Measurements from ENCODE around the gene KRTAP4-1.
"Not testable (repeated sequence)": the region's sequence is repeated elsewhere in the genome, so short reads cannot be mapped to it uniquely, and the experiment has no call there.

The KRTAP4-1 gene

DNA sequence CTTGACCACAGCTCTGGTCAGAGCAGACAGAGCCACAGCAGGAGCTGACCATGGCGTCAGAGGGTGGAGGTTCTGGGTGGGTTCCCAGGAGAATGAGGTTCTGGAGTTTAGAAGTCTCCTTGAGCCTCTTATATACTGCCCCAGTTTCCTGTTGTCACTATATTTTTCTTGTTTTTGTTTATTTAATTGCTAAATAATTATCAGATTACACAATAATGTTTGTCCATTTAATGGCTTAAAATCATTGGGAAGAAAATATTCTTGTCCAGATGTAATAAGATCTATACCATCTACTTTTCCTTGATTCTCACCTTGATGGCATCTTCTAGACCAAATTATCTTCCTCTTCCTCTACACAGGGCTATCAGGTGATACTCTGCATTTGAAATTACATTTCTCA lies 16.6 kb downstream of the KRTAP4-1 start, which contains the start of gene KRTAP4-3:
TSS of gene KRTAP4-3 (minus strand) at position 101 of the 400 bp plus-strand sequence. CDS start at position 52, 49 bp downstream.
- no peak for DNase-seq

DNA sequence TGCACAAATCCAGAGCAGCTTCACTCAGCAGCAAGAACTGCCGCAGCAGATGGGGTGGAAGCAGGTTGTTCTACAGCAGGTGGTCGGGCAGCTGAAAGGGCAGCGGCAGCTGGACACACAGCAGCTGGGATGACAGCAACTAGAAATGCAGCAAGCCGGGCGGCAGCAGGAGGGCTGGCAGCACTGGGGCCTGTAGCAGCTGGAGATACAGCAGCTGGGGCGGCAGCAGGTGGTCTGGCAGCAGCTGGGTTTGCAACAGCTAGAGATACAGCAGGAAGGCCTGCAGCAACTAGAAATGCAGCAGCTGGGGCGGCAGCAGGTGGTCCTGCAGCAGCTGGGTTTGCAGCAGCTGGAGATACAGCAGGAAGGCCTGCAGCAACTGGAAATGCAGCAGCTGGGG lies 17.1 kb downstream of the KRTAP4-1 start:
- no peak for DNase-seq

DNA sequence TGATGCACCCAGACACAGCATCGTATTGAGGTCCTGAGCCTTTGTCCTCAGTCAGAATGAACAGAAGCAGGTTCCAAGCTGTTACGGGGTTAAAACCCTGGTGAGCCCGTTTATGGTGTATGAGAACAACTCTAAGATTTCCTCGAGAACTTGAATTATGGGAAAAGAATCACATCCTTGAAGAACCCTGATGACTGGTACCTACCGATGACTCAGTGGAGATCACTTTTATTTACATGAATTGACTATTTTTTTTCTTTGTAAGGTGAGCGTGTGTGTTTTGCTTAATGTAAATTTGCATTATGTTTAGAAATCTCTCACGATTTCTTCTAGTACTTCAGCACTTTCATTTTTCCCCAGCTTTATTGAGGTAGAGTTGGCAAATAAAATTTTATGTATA lies 20.9 kb downstream of the KRTAP4-1 start:
- DNase-seq = no peak

DNA sequence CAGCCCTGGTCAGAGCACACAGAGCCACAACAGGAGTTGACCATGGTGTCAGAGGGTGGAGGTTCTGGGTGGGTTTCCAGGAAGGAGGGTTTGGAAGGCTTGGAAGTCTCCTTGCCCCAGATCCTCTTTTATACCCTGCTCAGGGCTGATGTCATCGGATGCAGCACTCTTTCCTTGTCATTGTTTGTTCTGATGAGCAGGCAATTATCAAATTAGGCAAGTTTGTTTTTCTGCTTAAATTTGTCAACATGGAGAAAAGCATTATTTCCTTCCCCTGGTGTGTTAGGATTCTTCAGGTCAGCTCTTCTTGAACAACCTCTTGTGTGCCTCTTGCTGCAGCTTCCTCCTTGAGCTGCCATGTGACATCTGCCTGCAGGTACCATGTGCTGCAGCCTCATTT lies 24.1 kb downstream of the KRTAP4-1 start, which contains the start of gene KRTAP4-4:
TSS of gene KRTAP4-4 (minus strand) at position 101 of the 400 bp plus-strand sequence. CDS start at position 44, 57 bp downstream.
- no peak for DNase-seq

DNA sequence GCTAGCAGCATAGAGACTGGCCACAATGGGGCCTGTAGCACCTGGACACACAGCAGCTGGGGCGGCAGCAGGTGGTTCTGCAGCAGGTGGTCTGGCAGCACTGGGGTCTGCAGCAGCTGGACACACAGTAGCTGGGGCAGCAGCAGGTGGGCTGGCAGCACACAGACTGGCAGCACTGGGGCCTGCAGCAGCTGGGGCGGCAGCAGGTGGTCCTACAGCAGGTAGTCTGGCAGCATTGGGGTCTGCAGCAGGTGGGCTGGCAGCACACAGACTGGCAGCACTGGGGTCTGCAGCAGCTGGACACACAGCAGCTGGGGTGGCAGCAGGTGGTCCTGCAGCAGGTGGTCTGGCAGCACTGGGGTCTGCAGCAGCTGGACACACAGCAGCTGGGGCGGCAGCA lies 24.5 kb downstream of the KRTAP4-1 start:
- not testable (repeated sequence) for DNase-seq

DNA sequence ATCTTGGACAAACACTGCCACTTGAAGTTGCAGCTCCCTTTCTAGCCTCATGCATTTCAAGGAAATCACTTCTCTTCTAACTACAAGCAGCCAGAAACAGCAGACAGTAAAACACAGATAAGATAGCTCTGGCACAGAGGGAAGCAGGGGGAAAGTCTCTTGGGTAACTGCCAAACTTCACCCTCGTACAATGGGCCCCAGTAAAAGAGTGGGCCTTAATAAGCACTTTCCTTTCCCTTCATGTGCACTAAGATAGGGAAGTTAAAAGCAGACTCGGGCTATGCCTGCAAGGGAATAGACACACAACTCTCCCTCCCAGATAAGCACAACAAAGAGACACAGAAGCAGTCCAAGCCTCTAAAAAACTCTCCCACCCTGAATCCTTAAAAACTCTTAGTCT lies 30.9 kb downstream of the KRTAP4-1 start:
- DNase-seq = no peak

DNA sequence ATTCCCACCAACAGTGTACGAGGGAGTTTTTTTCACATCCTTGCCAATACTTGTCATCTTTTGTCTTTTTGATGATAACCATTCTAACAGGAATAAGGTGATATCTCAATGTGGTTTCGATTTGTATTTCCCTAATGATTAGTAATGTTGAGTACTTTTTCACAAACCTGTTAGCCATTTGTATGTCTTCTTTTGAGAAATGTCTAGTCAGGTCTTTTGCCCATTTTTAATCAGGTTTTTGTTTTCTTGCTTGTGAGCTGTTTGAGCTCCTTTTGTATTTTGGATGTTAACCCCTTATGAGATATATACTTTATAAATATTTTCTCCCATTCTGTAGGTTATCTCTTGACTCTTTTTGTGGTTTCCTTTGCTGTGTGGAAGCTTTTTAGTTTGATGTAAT lies 33.2 kb downstream of the KRTAP4-1 start:
- DNase-seq = no peak

DNA sequence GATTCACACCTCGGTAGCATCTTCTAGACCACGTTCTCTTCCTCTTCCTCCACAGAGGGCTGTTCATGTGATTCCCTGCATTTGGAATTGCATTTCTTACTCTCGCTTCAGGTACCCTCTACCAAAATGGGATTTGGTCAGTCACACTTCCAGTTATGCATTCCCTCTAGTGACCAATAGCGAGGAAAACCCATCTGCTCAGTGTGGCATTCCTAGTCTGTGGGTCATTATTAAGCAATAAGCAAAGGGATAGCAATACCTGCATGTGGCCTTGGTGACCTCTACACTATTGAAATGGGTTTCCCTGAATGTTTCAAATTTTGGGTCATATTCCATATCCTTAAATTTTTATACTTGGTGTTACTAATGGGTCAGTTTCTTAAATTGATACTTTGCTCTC lies 34.7 kb downstream of the KRTAP4-1 start:
- DNase-seq = no peak

DNA sequence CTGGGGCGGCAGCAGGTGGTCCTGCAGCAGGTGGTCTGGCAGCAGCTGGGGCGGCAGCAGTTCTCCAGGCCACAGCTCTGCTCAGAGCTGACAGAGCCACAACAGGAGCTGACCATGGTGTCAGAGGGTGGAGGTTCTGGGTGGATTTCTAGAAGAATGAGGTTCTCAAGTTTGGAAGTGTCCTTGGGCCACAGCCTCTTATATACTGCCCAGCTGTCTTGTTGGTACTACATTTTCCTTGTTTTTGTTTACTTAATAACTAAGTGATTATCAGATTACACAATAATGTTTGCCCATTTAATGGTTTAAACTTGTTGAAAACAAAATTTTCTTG lies 35.1 kb downstream of the KRTAP4-1 start, which contains the start of gene KRTAP4-5:
TSS of gene KRTAP4-5 (minus strand) at position 174 of the 334 bp plus-strand sequence. CDS start at position 116, 58 bp downstream.
- DNase-seq = no peak

DNA sequence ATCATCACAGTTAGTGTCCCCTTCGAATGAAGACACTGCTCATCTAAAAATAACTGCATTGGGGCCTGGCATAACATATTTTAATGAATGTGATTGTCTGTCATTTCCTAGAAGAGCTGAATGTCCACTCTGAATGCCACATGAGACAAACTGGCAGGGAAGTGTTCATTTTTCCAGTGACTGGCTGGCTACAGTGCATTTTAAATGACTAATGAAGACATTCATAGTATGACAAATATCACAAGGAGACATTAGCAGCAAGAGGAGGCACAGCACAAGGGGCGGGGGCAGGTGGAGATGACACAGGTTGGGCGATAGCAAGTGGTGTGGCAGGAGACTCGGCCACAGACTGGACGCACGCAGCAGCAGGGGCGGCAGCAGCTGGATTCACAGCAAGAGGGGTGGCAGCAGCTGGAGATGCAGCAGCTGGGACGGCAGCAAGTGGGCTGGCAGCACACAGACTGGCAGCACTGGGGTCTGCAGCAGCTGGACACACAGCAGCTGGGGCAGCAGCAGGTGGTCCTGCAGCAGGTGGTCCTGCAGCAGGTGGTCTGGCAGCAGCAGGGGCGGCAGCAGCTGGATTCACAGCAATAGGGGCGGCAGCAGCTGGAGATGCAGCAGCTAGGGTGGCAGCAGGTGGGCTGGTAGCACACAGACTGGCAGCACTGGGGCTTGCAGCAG lies 35.6 kb downstream of the KRTAP4-1 start:
- not testable (repeated sequence) for DNase-seq

DNA sequence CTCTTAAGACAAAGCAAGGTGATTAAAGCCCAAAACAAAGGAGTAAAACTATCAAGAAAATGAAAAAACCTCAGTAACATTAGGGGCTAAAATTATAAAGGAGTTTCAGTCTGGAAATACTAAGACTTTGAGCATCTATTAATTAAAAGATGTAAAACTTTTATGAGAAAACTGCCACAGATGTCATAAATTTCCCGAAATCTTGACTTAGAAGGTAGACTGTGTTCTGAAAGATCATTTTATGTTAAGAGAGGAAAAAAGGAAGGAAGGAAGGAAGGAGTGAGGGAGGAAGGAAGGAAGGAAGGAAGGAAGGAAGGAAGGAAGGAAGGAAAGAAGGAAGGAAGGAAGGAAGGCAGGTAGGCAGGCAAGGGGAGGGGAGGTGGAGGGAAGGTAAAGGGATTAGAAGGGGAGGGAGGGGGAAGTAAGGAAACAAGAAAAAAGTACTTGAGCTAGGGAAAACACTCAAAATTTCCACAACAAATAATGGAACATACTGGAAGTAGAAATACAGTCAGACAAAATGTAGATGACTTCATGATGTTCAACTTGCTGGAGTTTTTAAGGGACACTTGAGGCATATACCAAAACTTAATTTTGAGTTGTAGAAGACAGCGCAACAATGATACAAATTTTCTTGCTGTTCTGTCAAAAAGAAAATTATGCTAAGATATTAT lies 37.0 kb downstream of the KRTAP4-1 start:
- DNase-seq = no peak

DNA sequence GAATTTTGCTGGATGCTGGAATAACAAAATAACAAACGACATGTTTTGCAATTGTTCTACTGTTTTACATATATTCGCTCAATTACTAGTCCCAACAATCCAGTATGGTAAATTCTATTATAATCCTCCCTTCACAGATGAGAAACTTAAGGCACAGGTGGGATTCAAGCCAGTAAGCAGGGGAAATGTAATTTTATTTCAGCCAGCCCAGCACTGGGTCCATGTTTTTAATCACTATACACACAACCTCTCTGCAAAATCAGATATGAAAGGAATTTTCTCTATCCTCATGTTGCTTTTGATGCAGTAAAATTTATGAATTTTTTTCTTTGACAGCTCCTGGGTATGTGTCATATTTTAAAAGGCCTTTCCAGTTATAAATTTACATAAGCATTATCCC lies 39.5 kb downstream of the KRTAP4-1 start:
- no peak for DNase-seq

DNA sequence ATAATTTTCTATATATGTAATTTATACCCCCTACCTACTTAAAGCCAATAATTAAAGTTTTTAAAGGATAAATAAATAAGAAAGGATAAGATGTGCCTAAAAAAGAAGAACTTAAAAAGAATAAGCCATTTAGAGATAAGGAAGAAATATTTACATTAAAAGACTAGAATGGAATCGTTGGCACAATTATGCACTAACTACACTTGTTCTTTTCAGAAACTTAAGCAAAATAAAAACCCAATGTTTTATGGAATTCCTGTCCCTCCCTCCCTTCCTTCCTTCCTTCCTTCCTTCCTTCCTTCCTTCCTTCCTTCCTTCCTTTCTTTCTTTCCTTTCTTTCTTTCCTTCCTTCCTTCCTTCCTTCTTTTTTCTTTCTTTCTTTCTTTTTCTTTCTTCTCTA lies 39.9 kb downstream of the KRTAP4-1 start:
- DNase-seq = no peak

DNA sequence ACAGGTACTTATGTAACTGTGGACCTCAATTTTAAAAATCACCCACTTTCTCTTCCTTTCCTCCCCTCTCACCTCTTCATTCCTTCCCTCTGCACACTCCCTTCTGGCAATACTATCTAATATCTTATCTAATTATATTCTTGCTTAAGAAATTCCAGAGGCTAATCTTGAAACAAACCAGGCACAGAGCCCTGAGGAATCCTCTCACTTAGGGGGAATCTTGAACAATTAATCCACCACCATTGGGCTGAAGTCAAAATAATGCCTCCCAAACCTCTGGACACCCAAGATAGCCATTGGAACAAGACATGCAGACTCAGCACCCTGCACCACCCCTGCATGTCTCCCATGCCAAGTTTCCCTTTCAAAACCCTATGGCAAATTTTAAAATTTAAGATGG lies 43.4 kb downstream of the KRTAP4-1 start:
- no peak for DNase-seq

DNA sequence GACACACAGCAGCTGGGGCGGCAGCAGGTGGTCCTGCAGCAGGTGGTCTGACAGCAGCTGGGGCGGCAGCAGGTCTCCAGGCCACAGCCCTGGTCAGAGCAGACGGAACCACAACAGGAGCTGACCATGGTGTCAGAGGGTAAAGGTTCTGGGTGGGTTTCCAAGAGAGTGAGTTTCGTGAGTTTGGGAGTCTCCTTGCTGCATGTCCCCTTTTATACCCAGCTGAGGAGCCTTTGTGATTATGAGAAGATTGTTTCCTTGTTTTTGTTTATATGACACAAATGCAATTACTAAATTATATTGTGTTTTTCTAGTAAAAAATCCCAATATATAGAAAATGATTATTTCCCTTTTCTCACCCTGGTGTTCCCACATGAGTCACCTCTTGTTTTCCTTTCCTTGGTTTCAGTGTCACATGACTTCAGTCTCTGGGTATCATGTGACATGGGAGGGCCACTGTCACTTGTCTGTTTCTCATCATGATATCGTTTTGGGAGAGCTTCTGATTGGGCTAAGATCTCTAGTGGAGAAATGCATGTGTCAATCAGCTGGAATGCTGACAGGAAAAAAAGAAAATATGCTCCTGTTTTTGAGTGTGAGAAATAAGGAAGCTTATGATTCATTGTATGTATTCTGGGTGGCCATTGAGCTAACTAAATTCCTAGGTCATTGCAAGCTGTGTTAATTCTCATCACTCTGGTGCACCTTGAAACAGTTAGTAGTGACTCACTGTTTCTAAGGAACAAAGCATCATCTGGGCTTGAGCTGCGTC lies 44.2 kb downstream of the KRTAP4-1 start, which contains the start of gene KRTAP4-6:
TSS of gene KRTAP4-6 (minus strand) at position 185 of the 772 bp plus-strand sequence. CDS start at position 128, 57 bp downstream.
- DNase-seq = no peak

DNA sequence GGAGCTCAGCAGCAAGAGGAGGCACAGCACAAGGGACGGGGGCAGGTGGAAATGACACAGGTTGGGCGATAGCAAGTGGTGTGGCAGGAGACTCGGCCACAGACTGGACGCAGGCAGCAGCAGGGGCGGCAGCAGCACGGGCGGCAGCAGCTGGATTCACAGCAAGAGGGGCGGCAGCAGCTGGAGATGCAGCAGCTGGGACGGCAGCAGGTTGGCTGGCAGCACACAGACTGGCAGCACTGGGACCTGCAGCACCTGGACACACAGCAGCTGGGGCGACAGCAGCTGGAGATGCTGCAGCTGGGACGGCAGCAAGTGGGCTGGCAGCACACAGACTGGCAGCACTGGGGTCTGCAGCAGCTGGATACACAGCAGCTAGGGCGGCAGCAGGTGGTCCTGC lies 44.8 kb downstream of the KRTAP4-1 start:
- DNase-seq = not testable (repeated sequence)
